ES-I3 (cell line): ENCODE results near the gene ZNF880.

Experiments used
- H3K36me3 ChIP-seq: 2 replicates; pipeline ENCODE4 v1.6.1; 2013; ENCODE audit warnings: mild to moderate bottlenecking, low read length, control low read depth, moderate library complexity; ENCODE audit not compliant: insufficient read depth
- H3K4me1 ChIP-seq: 2 replicates; pipeline ENCODE4 v1.6.1; 2013; ENCODE audit warnings: mild to moderate bottlenecking, control low read depth, low read length; ENCODE audit not compliant: insufficient read depth
- H3K9ac ChIP-seq: 2 replicates; pipeline ENCODE4 v1.6.1; 2013; ENCODE audit warnings: low read depth, mild to moderate bottlenecking, low read length, moderate library complexity
- H3K9me3 ChIP-seq: 2 replicates; pipeline ENCODE4 v1.6.1; 2013; ENCODE audit warnings: mild to moderate bottlenecking, low read length, moderate library complexity; ENCODE audit not compliant: control insufficient read depth, insufficient read depth

The ZNF880 gene

DNA sequence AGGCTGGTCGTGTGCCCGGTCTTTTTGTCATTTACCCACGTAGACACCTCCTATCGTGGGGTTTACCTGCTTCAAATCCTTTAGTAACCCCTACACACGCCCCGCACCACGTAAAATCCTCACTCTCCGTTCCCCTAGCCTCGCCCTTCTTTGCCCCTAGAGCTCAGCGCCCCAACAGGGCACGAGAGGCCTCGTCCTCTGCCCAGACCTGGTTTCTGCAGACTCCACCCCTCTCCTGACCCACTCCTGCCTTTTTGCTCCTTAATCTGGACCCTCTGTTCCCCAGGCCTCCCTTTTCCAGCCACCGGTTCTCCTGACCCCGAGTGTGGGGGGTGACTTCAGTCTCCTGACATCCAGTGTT is 28.3 kb downstream of the ZNF880 start:
- Histone ChIP-seq H3K4me1 (no peaks in the 10 kb centered on the region), H3K36me3 (no peaks in the 10 kb centered on the region; the same call in 1 of the 2 replicates), H3K9ac (peak overlapping the region; percentile 89), H3K9me3 (no peaks in the 10 kb centered on the region; the same call in 1 of the 2 replicates)

GRCh38 chr19:52410276-52410675 is 40.6 kb downstream of the ZNF880 start:
- H3K4me1 ChIP-seq: no peaks in the 10 kb centered on the region
- no peak overlapping the region for H3K9ac ChIP-seq
- H3K36me3 ChIP-seq: peaks cover 11% of the 10 kb centered on the region
- H3K9me3 ChIP-seq: peaks cover 3% of the 10 kb centered on the region

GRCh38 chr19:52415711-52416110 is 46.0 kb downstream of the ZNF880 start:
- H3K9me3 ChIP-seq: peaks cover 20% of the 10 kb centered on the region
- H3K4me1 ChIP-seq: no peaks in the 10 kb centered on the region
- no peak overlapping the region for H3K9ac ChIP-seq
- H3K36me3 ChIP-seq: no peaks in the 10 kb centered on the region; the same call in 1 of the 2 replicates

GRCh38 chr19:52428937-52429336 is 59.2 kb downstream of the ZNF880 start, which contains the start of gene ZNF534:
ZNF534 (plus strand) TSS chr19:52429148; CDS start chr19:52431475, 2,327 bp downstream.
- Histone ChIP-seq H3K36me3 (no peaks in the 10 kb centered on the region), H3K4me1 (no peaks in the 10 kb centered on the region), H3K9ac (no peak within 1 kb of the TSS), H3K9me3 (peaks cover 9% of the 10 kb centered on the region; the same call in 1 of the 2 replicates)
